ENCODE measurements around the gene PROX2. TPM values are rescaled to one million over a fixed set of nuclear protein-coding genes. Genes with fewer than 3 reads are reported as not detected.
A peak's percentile ranks its signal among the peaks of the same experiment; 100 is the strongest.

PROX2 gene
- polyA plus RNA-seq, 3 donors: 0.03 TPM; not detected in 2

DNA sequence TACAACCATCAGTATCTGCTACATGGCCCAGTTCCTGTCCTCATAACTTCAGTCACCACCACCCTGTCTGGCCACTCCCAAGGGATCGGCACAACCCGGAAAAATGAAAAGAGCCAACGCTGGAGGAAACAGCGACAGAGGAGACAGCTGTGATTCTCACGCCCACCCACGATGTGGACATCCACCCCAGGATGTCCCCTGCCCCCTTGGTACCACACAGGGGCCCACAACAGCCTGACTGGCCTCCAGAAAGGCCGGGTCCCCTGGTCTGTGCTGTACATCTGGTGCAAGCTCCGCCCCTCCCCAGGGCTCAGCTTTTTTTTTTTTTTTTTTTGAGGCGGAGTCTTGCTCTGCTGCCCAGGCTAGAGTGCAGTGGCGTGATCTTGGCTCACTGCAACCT, 34.6 kb upstream of the PROX2 start:
- no peaks in the 10 kb centered on the region for H3K9me3 Mint-ChIP-seq
- H3K79me2 ChIP-seq (ENCODE audit: insufficient read depth, low read length): no peaks in the 10 kb centered on the region
- no peak overlapping the region for H3K27ac ChIP-seq (ENCODE audit: low read depth in 1 of 2, low read length in 2 of 2)
- no peaks in the 10 kb centered on the region for H3K4me1 ChIP-seq (ENCODE audit: control insufficient read depth in 1 of 2, insufficient read depth in 2 of 2, low read length in 2 of 2)
- no peak overlapping the region for H3K4me3 Mint-ChIP-seq
- peaks cover 4 to 9% of the 10 kb centered on the region in 2 donors for H3K36me3 Mint-ChIP-seq
- no peak overlapping the region for H3K4me3 ChIP-seq (replicated peaks in 1 of 3; ENCODE audit: low read depth in 2 of 3, low read length in 3 of 3)
- WGBS (ENCODE audit: insufficient coverage): 93% methylated on average over 7 of the region's 10 CpGs
- peaks cover 0 to 3% (median 0%) of the 10 kb centered on the region in 3 donors for H3K27me3 Mint-ChIP-seq (ENCODE audit: low read depth in 3 of 3)
- no peaks in the 10 kb centered on the region for H3K9me3 ChIP-seq (replicated peaks in 1 of 2; ENCODE audit: control insufficient read depth in 1 of 2, insufficient read depth in 1 of 2, low read length in 2 of 2)
- H3K4me1 Mint-ChIP-seq: peaks cover 1% of the 10 kb centered on the region
- H3K9ac ChIP-seq (ENCODE audit: insufficient read depth, low read length, poor library complexity, severe bottlenecking): no peak overlapping the region
- H3K4me2 ChIP-seq (replicated peaks; ENCODE audit: extremely low read depth, low read length, poor library complexity, severe bottlenecking): no peak overlapping the region
- no peak for DNase-seq
- H3K36me3 ChIP-seq (replicated peaks in 1 of 2; ENCODE audit: control insufficient read depth in 1 of 2, insufficient read depth in 2 of 2, low read length in 2 of 2): peaks cover 0 to 5% of the 10 kb centered on the region in 2 donors
- no peaks in the 10 kb centered on the region for H3K27me3 ChIP-seq (ENCODE audit: control insufficient read depth in 2 of 2, insufficient read depth in 2 of 2, low read length in 2 of 2)
- no peak overlapping the region for H3K27ac Mint-ChIP-seq
- H2AFZ ChIP-seq (ENCODE audit: insufficient read depth, low read depth, low read length, poor library complexity, severe bottlenecking): no peak overlapping the region
- intact Hi-C loops (cut with micrococcal nuclease): loop anchor here (2.0 to 5.0 kb wide), 2 partner anchors 177 to 178 kb away; no protein-coding TSS in a partner anchor
- H4K20me1 ChIP-seq (ENCODE audit: insufficient read depth, low read length): peaks cover 5% of the 10 kb centered on the region
- TF ChIP-seq, protein P1, sequence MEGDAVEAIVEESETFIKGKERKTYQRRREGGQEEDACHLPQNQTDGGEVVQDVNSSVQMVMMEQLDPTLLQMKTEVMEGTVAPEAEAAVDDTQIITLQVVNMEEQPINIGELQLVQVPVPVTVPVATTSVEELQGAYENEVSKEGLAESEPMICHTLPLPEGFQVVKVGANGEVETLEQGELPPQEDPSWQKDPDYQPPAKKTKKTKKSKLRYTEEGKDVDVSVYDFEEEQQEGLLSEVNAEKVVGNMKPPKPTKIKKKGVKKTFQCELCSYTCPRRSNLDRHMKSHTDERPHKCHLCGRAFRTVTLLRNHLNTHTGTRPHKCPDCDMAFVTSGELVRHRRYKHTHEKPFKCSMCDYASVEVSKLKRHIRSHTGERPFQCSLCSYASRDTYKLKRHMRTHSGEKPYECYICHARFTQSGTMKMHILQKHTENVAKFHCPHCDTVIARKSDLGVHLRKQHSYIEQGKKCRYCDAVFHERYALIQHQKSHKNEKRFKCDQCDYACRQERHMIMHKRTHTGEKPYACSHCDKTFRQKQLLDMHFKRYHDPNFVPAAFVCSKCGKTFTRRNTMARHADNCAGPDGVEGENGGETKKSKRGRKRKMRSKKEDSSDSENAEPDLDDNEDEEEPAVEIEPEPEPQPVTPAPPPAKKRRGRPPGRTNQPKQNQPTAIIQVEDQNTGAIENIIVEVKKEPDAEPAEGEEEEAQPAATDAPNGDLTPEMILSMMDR (IDR thresholded peaks at IDR 0.05): no peak

DNA sequence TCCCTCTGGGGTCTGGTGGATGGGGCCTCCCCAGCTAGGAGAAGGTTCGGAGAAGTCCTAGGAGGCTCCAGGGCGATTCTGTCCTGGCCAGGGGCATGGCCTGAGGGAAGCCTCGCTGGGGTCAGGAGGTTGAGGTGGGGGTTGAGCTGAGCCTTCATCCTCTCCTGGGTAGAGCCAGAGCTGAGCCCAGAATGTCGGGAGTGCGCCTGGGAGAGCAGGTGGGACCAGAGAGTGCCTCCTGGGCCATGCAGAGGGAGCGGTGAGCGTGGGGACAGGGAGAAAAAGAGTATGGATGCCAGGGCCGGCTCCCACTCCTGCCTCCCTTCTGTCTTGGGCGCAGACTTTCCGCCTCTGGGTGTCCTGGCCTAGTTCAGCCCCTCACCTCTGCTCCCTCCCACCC, 34.0 kb upstream of the PROX2 start:
- Mint-ChIP-seq H3K4me1 (peaks cover 1% of the 10 kb centered on the region), H3K27me3 (ENCODE audit: low read depth in 3 of 3) (peaks cover 0 to 3% (median 0%) of the 10 kb centered on the region in 3 donors), H3K27ac (peak overlapping the region in 2 of 7 donors; percentile 30 to 37), H3K9me3 (no peaks in the 10 kb centered on the region), H3K4me3 (no peak overlapping the region), H3K36me3 (peaks cover 4 to 9% of the 10 kb centered on the region in 2 donors)
- Histone ChIP-seq H3K4me3 (replicated peaks in 1 of 3; ENCODE audit: low read depth in 2 of 3, low read length in 3 of 3) (no peak overlapping the region), H2AFZ (ENCODE audit: insufficient read depth, low read depth, low read length, poor library complexity, severe bottlenecking) (no peak overlapping the region), H3K4me2 (replicated peaks; ENCODE audit: extremely low read depth, low read length, poor library complexity, severe bottlenecking) (no peak overlapping the region), H3K27me3 (ENCODE audit: control insufficient read depth in 2 of 2, insufficient read depth in 2 of 2, low read length in 2 of 2) (no peaks in the 10 kb centered on the region), H3K36me3 (replicated peaks in 1 of 2; ENCODE audit: control insufficient read depth in 1 of 2, insufficient read depth in 2 of 2, low read length in 2 of 2) (peaks cover 0 to 9% of the 10 kb centered on the region in 2 donors), H3K79me2 (ENCODE audit: insufficient read depth, low read length) (no peaks in the 10 kb centered on the region), H3K27ac (ENCODE audit: low read depth in 1 of 2, low read length in 2 of 2) (no peak overlapping the region), H4K20me1 (ENCODE audit: insufficient read depth, low read length) (peaks cover 7% of the 10 kb centered on the region), H3K9ac (ENCODE audit: insufficient read depth, low read length, poor library complexity, severe bottlenecking) (no peak overlapping the region), H3K4me1 (ENCODE audit: control insufficient read depth in 1 of 2, insufficient read depth in 2 of 2, low read length in 2 of 2) (no peaks in the 10 kb centered on the region), H3K9me3 (replicated peaks in 1 of 2; ENCODE audit: control insufficient read depth in 1 of 2, insufficient read depth in 1 of 2, low read length in 2 of 2) (no peaks in the 10 kb centered on the region)
- intact Hi-C loops (cut with micrococcal nuclease): loop anchor here (2.0 to 5.0 kb wide), 3 partner anchors 177 to 303 kb away; no protein-coding TSS in a partner anchor
- TF ChIP-seq, protein P1 (IDR thresholded peaks at IDR 0.05): no peak
- no peak for DNase-seq
- 97% methylated on average over 8 of the region's 10 CpGs for WGBS (ENCODE audit: insufficient coverage)

Measured in CD14-positive monocyte (primary cell).